ENCODE results near the gene PPIC.
"Not testable (repeated sequence)": the region's sequence is repeated elsewhere in the genome, so short reads cannot be mapped to it uniquely, and the experiment has no call there.

Gene PPIC

GRCh38 chr5:123007182-123007581, 29.3 kb downstream of the PPIC start:
- DNase-seq: no peak

- DNase-seq: no peak
These were observed 34.7 kb downstream of the PPIC start for GRCh38 chr5:123001808-123002207.

GRCh38 chr5:123000731-123001130, 35.8 kb downstream of the PPIC start:
- DNase-seq: no peak

GRCh38 chr5:122999947-123000563, 36.5 kb downstream of the PPIC start:
- peak; percentile 55 for DNase-seq

- no peak for DNase-seq
These were observed 39.2 kb downstream of the PPIC start for GRCh38 chr5:122997294-122997693.

GRCh38 chr5:122996091-122996490, 40.4 kb downstream of the PPIC start:
- DNase-seq: no peak

- DNase-seq: no peak
These were observed 50.4 kb downstream of the PPIC start for GRCh38 chr5:122985954-122986721.

- DNase-seq: no peak
These were observed 51.4 kb downstream of the PPIC start for GRCh38 chr5:122985006-122985700.

GRCh38 chr5:122984425-122984824, 52.1 kb downstream of the PPIC start:
- no peak for DNase-seq

- DNase-seq: no peak
These were observed 54.1 kb downstream of the PPIC start for GRCh38 chr5:122982376-122982775.

GRCh38 chr5:122981846-122982245, 54.7 kb downstream of the PPIC start:
- DNase-seq: no peak

- no peak for DNase-seq
These were observed 57.8 kb downstream of the PPIC start for GRCh38 chr5:122978644-122979297.

- no peak for DNase-seq
These were observed 58.5 kb downstream of the PPIC start for GRCh38 chr5:122978068-122978467.

- no peak for DNase-seq
These were observed 59.2 kb downstream of the PPIC start for GRCh38 chr5:122977319-122977718.

- DNase-seq: not testable (repeated sequence)
These were observed 62.3 kb downstream of the PPIC start for GRCh38 chr5:122974251-122974650.

- DNase-seq: not testable (repeated sequence)
These were observed 62.8 kb downstream of the PPIC start for GRCh38 chr5:122973759-122974158.

All from EL (cell line).